Subcutaneous adipose tissue (tissue), 4 donors: ENCODE results near the gene AGMO. TPM values are rescaled to one million over a fixed set of nuclear protein-coding genes. Genes with fewer than 3 reads are reported as not detected.

Experiments
- CTCF ChIP-seq: fragments of 450-650 bp; IDR thresholded peaks from one replicate; pipeline ENCODE4 v1.5.1; 2016; ENCODE audit warnings: low read depth, mild to moderate bottlenecking, control low read depth, antibody characterized with exemption, moderate library complexity
- total RNA-seq, 4 donors: library from RNA; depleted of rRNA; stranded (reverse); fragments of >200 nt; gene quantifications; one replicate each; pipeline ENCODE4 v1.1.0, GENCODE V29; 2016

AGMO gene
- total RNA-seq, 4 donors from 2014 or later: 2.4 to 28.6 (median 10.2) TPM

- TF ChIP-seq CTCF: no peak
Observed at GRCh38 chr7:15504351-15504750, 57.5 kb downstream of the AGMO start.

GRCh38 chr7:15503603-15504290 is 58.1 kb downstream of the AGMO start:
- no peak for TF ChIP-seq CTCF

GRCh38 chr7:15498465-15498864 is 63.4 kb downstream of the AGMO start:
- TF ChIP-seq CTCF: no peak

- TF ChIP-seq CTCF: no peak
Observed at GRCh38 chr7:15495170-15495569, 66.6 kb downstream of the AGMO start.

- TF ChIP-seq CTCF: no peak
Observed at GRCh38 chr7:15494711-15495110, 67.1 kb downstream of the AGMO start.

- TF ChIP-seq CTCF: no peak
Observed at GRCh38 chr7:15491361-15491760, 70.5 kb downstream of the AGMO start.

GRCh38 chr7:15490291-15490690 is 71.5 kb downstream of the AGMO start:
- no peak for TF ChIP-seq CTCF
